Skin epidermis (tissue), 12 donors: ENCODE measurements around the gene NEB.
"Not testable (repeated sequence)": the region's sequence is repeated elsewhere in the genome, so short reads cannot be mapped to it uniquely, and the experiment has no call there.

ENCODE experiments used
- H3K27ac ChIP-seq, 21 experiments: fragments of 200-600 bp; sonication (generic) in 11 of 21; one replicate each; pipeline ENCODE4 v1.5.0; 2020; ENCODE audit warnings: mild to moderate bottlenecking in 3 of 21, inconsistent platforms in 2 of 21, moderate library complexity in 2 of 21
- H3K4me3 ChIP-seq, 7 experiments: fragments of 200-600 bp; sonication (generic) in 2 of 7; one replicate each; pipeline ENCODE4 v1.5.0; 2020; ENCODE audit warnings: inconsistent platforms in 2 of 7, mild to moderate bottlenecking in 2 of 7, moderate library complexity in 1 of 7

NEB gene

GRCh38 chr2:151713291-151713903 is 20.9 kb downstream of the NEB start:
- no peak overlapping the region for H3K27ac ChIP-seq
- no peak overlapping the region for H3K4me3 ChIP-seq

GRCh38 chr2:151711025-151711424 is 23.3 kb downstream of the NEB start:
- Histone ChIP-seq H3K27ac (no peak overlapping the region), H3K4me3 (no peak overlapping the region)

GRCh38 chr2:151708788-151709187 is 25.5 kb downstream of the NEB start:
- Histone ChIP-seq H3K4me3 (no peak overlapping the region), H3K27ac (no peak overlapping the region)

GRCh38 chr2:151707857-151708256 is 26.4 kb downstream of the NEB start:
- Histone ChIP-seq H3K27ac (no peak overlapping the region), H3K4me3 (no peak overlapping the region)

- not testable (repeated sequence) for H3K4me3 ChIP-seq, H3K27ac ChIP-seq
Observed at GRCh38 chr2:151704480-151704961, 29.8 kb downstream of the NEB start.

- not testable (repeated sequence) for H3K27ac ChIP-seq
Observed at GRCh38 chr2:151698134-151698533, 36.1 kb downstream of the NEB start.

GRCh38 chr2:151695778-151696177 is 38.5 kb downstream of the NEB start:
- Histone ChIP-seq H3K4me3 (no peak overlapping the region), H3K27ac (no peak overlapping the region)

More at GRCh38 chr2:151698134-151698533, 36.1 kb downstream of the NEB start:
- H3K4me3 ChIP-seq, result not testable (repeated sequence)

GRCh38 chr2:151691631-151692030 is 42.6 kb downstream of the NEB start:
- Histone ChIP-seq H3K4me3 (no peak overlapping the region), H3K27ac (no peak overlapping the region)

- Histone ChIP-seq H3K4me3 (no peak overlapping the region), H3K27ac (no peak overlapping the region)
Observed at GRCh38 chr2:151688719-151689118, 45.6 kb downstream of the NEB start.

GRCh38 chr2:151682459-151683003 is 51.7 kb downstream of the NEB start:
- Histone ChIP-seq H3K4me3 (no peak overlapping the region), H3K27ac (no peak overlapping the region)

- Histone ChIP-seq H3K27ac (no peak overlapping the region), H3K4me3 (no peak overlapping the region)
Observed at GRCh38 chr2:151681051-151681450, 53.2 kb downstream of the NEB start.

GRCh38 chr2:151679994-151680393 is 54.3 kb downstream of the NEB start:
- no peak overlapping the region for H3K4me3 ChIP-seq
- no peak overlapping the region for H3K27ac ChIP-seq

GRCh38 chr2:151678849-151679248 is 55.4 kb downstream of the NEB start:
- no peak overlapping the region for H3K27ac ChIP-seq
- H3K4me3 ChIP-seq, result no peak overlapping the region

GRCh38 chr2:151673016-151673415 is 61.3 kb downstream of the NEB start:
- Histone ChIP-seq H3K27ac (no peak overlapping the region), H3K4me3 (no peak overlapping the region)

GRCh38 chr2:151672277-151672676 is 62.0 kb downstream of the NEB start:
- no peak overlapping the region for H3K27ac ChIP-seq
- H3K4me3 ChIP-seq, result no peak overlapping the region

GRCh38 chr2:151670846-151671597 is 63.3 kb downstream of the NEB start:
- H3K27ac ChIP-seq, result no peak overlapping the region
- H3K4me3 ChIP-seq, result no peak overlapping the region

- H3K27ac ChIP-seq, result no peak overlapping the region
- no peak overlapping the region for H3K4me3 ChIP-seq
Observed at GRCh38 chr2:151670346-151670745, 63.9 kb downstream of the NEB start.

- Histone ChIP-seq H3K27ac (no peak overlapping the region), H3K4me3 (no peak overlapping the region)
Observed at GRCh38 chr2:151669585-151670081, 64.6 kb downstream of the NEB start.

GRCh38 chr2:151668737-151669136 is 65.5 kb downstream of the NEB start:
- Histone ChIP-seq H3K27ac (no peak overlapping the region), H3K4me3 (no peak overlapping the region)

GRCh38 chr2:151665959-151666358 is 68.3 kb downstream of the NEB start:
- no peak overlapping the region for H3K27ac ChIP-seq

GRCh38 chr2:151664520-151664919 is 69.8 kb downstream of the NEB start:
- H3K27ac ChIP-seq, result no peak overlapping the region
- H3K4me3 ChIP-seq, result no peak overlapping the region

More at GRCh38 chr2:151665959-151666358, 68.3 kb downstream of the NEB start:
- H3K4me3 ChIP-seq, result no peak overlapping the region
